ENCODE results near the gene UBE2J2.

Gene UBE2J2

GRCh38 chr1:1223891-1224290 is 49.8 kb downstream of the UBE2J2 start:
- no peak for FAIRE-seq

- no peak for FAIRE-seq
Measured at GRCh38 chr1:1223321-1223720, 50.3 kb downstream of the UBE2J2 start.

DNA sequence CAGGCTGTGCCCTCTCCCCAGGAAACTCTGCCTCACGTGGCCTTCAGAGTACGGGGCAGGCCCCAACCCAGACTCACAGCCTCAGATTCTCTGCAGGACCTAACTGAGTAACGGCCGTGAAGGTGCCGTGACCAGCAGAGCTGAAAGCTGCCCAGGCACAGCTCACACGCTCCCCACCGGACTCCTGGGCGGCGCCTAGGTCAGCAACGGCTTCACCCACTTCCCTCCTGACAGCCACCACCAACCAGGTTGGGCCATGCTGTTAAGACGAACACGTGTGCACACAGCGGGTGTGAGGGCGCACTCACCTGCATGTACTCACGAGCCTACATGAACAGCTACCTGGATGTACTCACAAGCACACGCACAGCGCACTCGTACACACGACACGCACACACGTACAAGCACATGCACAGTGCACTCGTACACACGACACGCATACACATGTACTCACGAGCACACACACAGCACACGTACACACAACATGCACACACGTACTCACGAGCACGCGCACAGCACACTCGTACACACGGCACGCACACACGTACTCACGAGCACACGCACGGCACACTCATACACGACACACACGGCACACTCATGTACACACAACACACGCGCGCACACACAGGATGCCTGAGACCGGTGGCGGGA is 51.0 kb downstream of the UBE2J2 start:
- no peak for FAIRE-seq

GRCh38 chr1:1221887-1222574 is 51.6 kb downstream of the UBE2J2 start:
- FAIRE-seq, result no peak

DNA sequence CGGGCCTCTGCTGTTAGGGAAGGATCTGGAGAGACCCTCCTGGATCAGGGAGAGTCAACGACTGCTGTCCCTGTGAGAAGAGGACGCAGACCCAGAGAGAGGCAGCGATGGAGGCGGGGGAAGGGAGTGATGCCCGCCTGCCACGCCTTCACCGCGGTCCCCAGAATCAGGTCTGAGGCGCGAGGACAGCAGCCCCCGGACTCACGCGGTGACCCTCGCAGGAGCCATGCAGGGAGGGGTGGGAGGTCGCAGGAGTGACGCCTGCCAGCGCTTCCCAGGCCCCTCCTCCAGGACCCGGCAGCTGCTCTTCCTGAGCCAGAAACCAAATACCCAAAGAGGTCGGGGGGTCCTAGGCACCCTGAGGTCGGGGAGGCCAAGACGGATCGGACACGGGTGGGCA is 53.5 kb downstream of the UBE2J2 start:
- no peak for FAIRE-seq

- FAIRE-seq, result no peak
Measured at GRCh38 chr1:1219341-1219740, 54.3 kb downstream of the UBE2J2 start.

- FAIRE-seq, result no peak
Measured at GRCh38 chr1:1218524-1219200, 55.0 kb downstream of the UBE2J2 start.

GRCh38 chr1:1217621-1218523 is 55.8 kb downstream of the UBE2J2 start:
- no peak for FAIRE-seq

DNA sequence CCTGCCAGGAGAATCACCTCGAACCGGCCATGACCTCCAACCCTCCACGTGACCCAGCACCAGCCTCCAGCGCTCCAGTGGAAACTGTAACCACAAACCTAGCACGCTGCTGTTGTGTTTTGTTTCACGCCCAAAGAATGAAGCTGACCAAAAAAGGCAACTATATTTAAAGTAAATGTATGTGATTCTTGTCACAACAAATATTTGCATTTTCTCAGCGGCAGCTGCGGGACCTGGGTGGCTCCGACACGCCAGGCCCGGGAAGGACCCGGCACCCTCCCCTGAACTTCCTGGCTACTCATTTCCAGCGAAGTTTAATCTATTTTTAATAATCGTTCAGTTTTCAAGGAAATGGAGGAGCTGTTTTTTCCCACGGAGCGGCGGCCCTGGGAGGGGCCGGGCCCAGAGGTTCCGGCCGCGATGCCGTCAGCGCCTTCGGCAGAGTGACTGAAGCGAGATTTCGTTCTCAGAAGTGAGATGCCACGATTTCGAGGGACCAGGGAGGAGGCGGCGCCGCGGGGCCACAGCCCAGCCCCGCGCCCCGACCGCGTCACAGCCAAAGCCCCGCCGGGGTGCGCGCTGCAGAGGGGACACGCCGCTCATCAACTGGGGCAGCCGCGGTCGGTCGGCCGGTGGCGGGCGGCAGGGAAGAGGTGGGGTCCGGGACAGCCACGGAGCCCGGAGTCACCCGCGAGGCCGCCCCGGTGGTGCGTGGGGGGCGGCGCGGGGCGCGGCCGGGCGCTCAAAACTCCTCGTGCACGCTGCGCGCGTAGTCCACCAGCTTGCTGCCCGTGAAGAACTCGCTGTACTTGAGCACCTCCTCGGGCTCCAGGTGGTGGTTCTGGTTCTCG is 56.7 kb downstream of the UBE2J2 start:
- FAIRE-seq, result no peak

- FAIRE-seq, result no peak
Measured at GRCh38 chr1:1215881-1216605, 57.6 kb downstream of the UBE2J2 start.

- FAIRE-seq, result no peak
Measured at GRCh38 chr1:1215080-1215676, 58.5 kb downstream of the UBE2J2 start.

DNA sequence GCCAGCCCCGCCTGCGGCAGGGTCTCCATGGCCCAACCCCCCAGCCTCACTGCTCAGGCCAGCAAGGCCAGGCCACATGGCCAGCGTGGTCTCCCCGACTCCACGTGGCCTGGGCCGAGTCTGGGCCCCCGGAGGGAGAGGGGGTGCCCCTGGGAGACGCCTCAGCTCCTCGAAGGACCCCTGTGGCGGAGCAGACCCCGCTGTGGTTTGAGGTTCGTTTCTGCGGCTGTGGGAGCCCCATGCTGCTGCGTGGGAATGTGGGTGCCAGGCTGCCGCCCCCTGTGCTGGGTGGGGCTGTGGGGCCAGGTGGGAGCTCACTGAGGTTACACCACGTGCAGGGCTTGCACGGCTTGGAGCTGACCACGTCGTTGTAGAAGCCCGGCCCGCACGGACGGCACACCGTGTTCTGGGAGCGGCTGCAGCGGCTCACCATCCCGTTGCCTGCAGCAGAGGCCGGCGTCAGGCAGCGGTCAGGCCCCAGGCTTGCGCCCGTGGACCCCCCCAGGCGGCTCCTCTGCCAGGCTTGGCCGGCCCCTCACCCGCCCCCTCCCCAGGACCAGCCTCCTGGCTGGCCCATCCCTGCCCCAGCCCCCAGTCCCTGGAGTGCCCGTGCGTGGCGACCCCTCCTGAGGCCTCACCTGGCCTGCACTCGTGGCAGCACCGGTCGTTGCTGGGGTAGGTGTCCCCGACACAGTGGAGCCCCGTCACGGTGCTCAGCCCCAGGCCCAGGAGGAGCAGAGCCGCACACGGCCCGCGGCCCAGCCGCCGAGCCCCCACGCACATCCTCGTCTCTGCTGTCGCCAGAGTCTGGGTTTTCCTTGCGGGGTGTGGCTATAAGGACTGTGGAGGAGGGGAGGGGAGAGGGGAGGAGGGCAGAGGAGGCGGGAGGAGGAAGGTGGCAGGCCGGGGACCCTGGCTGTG is 60.0 kb downstream of the UBE2J2 start, which contains the start of gene TNFRSF4:
Gene TNFRSF4 (minus strand): TSS at position 809 of the 921 bp plus-strand sequence. CDS start 26 bp downstream, at position 783.
- no peak for FAIRE-seq

DNA sequence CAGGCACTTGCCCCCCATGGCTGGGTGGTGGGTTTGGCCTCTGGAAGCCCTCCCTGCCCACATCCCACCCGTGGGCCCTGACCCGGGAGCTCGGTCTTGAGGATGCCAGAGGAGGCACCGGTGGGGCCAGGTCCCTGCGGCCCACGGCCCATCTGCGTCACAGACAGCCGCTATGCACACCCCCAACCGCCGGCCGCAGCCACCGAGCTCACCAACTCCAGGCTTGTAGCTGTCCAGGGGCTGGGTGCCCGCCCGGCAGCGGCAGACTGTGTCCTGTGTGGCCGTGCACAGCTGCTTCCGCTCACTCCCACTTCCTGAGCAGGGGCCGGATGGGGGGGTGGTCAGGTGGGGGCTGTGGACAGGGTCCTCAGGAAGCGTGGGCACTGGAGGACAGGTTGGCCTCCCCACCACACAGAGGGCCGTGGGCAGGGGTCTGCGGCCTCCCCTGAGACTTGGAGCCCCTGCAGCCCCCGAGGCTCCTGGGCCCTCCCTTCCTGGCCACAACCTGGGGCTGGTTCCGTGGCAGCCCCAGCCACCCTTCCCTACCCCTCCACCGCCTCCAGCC is 60.8 kb downstream of the UBE2J2 start:
- no peak for FAIRE-seq

- no peak for FAIRE-seq
Measured at GRCh38 chr1:1211541-1212441, 61.9 kb downstream of the UBE2J2 start.

DNA sequence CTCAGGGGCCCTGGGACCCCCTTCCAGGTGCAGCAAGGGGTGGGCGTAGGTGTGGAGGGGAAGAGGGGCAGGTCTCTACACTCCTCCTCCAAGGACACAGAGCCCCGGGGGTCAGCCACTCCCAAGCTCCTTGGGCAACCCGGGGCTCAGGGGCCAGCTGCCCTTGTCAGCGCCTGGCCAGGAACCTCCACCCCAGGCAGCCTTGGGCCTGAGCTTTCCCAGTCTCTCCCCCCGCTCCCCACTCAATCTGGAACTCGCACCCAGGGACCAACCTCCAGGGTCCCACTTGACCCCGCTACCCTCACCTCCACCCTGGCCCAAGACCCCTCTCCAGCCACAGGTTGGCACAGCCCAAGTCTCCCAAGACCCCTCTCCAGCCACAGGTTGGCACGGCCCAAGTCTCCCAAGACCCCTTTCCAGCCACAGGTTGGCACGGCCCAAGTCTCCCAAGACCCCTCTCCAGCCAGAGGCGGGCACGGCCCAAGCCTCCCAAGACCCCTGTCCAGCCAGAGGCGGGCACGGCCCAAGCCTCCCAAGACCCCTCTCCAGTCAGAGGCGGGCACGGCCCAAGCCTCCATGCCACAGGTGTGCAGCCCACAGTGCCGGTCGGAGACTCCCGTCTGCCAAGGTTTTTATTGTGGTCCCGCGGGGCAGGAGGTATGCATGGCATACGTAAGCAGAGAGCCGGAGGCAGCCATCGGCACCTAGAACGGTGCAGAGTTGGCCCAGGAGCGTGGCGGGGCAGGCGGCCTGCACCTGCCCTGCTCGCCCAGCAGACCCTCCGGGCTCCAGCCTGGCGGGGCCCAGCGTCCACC is 62.7 kb downstream of the UBE2J2 start:
- no peak for FAIRE-seq

DNA sequence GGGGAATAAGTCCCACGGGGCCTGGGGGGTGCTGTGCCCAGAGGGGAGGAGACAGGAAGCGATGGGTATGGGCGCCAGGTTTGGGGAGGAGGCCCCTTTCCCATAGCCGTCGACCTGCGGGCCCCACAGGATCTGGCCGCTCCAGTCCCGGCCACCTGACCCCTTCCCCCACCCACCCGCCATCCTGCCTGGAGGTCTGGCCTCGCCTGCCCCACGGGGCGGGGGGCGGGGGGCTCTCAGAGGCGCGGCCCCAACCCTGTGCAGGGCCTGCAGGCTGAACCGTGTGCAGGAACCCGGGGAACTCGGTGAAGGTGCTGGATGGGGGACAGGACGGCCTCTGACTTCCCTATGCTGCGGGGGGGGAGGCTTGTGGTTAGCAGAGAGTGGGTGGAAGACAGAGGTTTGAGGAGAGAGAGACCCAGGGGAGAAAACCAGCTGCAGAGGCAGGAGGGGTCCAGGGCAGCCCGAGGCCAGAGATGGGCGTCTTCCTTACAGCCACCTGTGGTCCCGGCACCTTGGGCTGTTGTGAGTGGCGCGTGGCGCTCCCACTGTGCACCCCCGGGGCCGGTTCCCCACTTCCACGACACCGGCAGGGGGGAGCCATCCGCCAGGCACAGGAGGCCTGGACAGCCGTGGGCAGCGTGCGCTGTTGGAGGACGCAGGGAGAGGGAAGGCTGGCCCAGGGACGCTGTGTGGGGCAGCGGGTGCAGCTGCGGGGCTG is 64.8 kb downstream of the UBE2J2 start:
- FAIRE-seq, result no peak

- no peak for FAIRE-seq
Measured at GRCh38 chr1:1207571-1207892, 66.1 kb downstream of the UBE2J2 start.
